HG02798 (cell line): ENCODE results near the gene GPT2.
"Not testable (repeated sequence)": the region's sequence is repeated elsewhere in the genome, so short reads cannot be mapped to it uniquely, and the experiment has no call there.

ENCODE experiments used
- ATAC-seq: cut with Tn5 transposase; IDR thresholded peaks from one replicate; pipeline ENCODE4 v1.9.1; 2021; ENCODE audit warnings: mild to moderate bottlenecking; ENCODE audit not compliant: unreplicated experiment, poor library complexity

GPT2 gene

DNA sequence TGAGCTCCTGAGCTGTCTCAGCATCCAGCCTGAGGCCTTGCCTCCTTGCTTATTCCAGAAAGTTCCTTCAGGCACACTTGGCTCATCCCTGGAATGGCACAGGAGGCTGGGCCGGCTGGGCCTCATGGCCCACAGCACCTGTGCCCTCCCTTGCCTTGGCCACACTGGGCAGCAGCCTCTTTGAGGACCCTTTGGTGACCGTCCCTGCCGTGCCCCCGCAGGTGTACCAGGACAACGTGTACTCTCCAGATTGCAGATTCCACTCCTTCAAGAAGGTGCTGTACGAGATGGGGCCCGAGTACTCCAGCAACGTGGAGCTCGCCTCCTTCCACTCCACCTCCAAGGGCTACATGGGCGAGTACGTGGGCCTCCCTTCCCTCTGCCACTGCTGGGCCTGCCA, 34.2 kb downstream of the GPT2 start:
- no peak for ATAC-seq

- peak; percentile 88 for ATAC-seq
Measured at GRCh38 chr16:46918905-46919792, 35.0 kb downstream of the GPT2 start.

GRCh38 chr16:46920402-46921068, 36.4 kb downstream of the GPT2 start:
- ATAC-seq, result no peak

DNA sequence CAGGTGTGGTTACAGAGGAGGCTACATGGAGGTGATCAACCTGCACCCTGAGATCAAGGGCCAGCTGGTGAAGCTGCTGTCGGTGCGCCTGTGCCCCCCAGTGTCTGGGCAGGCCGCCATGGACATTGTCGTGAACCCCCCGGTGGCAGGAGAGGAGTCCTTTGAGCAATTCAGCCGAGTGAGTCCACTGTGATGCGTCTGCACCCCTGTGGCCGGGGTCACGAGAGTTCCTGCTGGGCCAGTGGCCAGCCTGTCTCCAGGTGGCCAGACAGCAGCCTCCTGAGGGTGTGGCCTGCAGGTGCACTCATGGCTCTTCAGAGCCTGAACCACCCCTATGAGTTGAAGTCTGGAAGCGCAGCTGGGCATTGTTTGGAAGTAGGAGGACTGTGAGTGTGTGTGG, 38.1 kb downstream of the GPT2 start:
- no peak for ATAC-seq

DNA sequence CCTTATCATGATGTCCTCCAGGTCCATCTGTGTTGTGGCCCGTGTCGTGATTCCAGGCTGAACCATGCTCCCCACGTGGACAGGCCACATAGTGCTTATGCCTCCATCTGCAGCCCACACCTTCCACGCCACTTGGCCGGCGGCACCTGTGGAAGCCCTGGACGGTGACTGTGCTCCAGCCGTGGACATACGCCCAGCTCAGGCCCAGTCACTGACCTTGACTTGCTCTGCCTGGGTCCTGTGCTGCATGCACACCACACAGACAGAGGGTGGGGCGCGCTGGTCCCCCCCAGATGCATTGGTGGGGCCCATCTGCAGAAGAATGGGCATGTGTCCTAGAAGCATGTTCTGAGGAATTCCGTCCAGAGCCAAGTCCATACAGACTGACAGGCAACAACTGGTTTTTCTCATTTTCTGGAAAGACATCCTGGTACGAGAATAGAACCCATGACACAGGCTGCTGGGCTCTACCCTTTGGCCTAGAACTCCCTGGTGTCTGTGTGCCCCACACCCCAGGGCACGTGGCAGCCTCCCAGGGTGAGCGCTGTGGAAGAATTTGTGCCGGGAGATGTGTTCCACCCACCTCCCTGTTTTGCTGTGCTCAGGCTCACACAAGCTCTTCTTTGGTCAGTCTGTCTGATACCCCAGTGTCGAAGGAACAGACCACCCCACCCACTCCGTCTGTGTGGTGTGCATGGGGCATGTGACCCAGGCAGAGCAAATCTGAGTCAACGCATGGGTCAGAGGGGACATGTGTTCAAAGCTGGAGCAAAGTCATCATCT, 39.5 kb downstream of the GPT2 start:
- ATAC-seq, result no peak

DNA sequence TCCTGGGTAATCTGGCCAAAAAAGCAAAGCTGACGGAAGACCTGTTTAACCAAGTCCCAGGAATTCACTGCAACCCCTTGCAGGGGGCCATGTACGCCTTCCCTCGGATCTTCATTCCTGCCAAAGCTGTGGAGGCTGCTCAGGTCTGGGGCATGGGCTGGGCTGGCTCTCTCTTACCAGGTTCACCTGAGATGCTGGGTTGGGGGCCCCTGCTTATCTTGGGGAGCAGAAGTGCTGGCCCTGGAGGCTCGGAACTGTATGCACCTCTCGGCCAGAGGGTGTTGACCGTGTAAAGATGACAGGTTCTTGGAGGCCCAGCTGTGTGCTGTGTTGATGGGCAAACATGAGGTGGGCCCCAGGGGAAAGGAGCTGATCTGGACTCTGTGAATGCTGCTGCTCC, 40.2 kb downstream of the GPT2 start:
- ATAC-seq, result no peak

GRCh38 chr16:46926470-46927225, 42.5 kb downstream of the GPT2 start:
- no peak for ATAC-seq

GRCh38 chr16:46927273-46927672, 43.1 kb downstream of the GPT2 start:
- ATAC-seq, result no peak

- no peak for ATAC-seq
Measured at GRCh38 chr16:46928811-46929210, 44.6 kb downstream of the GPT2 start.

GRCh38 chr16:46929378-46930332, 45.5 kb downstream of the GPT2 start:
- ATAC-seq, result peak; percentile 73

DNA sequence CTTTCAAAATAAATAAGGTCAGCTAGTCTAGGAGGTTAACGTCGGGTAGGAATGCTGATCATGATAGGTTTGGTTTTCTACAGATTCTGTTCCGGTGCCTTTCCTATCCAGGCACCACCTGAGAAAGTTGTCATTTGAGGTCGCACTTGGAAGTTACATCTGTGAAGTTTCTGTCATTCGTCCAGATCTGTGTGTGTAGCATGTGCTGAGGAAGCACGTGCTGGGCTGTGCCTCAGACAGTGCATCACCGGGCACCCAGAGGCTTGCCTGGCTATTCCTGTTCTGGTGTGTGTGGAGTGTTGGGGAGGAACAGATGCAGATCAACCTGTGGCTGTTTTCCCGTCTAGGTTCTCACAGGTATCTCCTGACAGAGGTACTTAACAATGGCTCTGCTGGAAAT, 46.7 kb downstream of the GPT2 start:
- ATAC-seq, result no peak

DNA sequence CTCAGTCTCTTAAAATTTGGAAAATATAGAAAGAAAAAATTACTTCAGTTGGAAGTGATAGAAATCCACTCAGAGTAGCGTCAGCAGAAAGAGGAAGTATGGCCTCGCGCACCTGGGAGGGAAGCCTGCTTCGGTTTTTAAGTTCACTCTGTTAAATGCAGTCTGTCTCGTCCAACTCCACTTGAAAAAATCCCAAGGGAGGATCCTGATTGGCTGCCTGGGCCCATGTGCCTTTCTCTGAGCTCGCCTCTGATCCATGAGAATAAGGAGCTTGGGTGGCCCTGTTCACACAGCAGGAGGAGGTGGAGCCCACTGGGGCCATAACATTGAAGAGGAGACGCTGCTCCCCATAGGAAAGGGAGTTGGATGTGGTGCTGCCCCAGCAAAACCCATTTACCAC, 48.6 kb downstream of the GPT2 start:
- peak; percentile 43 for ATAC-seq

DNA sequence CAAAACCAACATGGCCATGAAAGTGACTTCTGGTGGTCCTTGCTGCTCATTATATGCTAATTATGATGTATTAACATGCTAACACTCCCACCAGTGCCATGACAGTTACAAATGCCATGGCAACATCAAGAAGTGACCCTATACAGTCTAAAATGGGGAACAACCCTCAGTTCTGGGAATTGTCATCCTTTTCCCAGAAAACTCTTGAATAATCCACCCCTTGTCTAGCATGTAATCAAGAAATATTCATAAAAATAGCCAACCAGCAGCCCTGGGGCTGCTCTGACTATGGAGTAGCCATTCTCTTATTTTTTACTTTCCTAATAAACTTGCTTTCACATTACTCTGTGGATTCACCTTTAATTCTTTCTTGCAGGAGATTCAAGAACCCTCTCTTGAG, 53.4 kb downstream of the GPT2 start:
- ATAC-seq, result no peak

DNA sequence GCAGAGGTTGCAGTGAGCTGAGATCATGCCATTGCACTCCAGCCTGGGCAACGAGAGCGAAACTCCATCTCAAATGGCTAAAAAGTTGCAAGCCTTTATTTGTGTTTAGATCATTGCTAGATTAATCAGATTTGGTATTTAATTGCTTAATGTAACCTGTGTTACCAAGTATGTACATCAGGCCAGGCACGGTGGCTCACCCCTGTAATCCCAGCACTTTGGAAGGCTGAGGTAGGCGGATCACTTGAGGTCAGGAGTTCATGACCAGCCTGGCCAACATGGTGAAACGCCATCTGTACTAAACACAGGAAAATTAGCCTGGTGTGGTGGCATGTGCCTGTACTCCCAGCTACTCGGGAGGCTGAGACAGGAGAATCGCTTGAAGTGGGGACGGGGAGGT, 60.6 kb downstream of the GPT2 start:
- not testable (repeated sequence) for ATAC-seq

DNA sequence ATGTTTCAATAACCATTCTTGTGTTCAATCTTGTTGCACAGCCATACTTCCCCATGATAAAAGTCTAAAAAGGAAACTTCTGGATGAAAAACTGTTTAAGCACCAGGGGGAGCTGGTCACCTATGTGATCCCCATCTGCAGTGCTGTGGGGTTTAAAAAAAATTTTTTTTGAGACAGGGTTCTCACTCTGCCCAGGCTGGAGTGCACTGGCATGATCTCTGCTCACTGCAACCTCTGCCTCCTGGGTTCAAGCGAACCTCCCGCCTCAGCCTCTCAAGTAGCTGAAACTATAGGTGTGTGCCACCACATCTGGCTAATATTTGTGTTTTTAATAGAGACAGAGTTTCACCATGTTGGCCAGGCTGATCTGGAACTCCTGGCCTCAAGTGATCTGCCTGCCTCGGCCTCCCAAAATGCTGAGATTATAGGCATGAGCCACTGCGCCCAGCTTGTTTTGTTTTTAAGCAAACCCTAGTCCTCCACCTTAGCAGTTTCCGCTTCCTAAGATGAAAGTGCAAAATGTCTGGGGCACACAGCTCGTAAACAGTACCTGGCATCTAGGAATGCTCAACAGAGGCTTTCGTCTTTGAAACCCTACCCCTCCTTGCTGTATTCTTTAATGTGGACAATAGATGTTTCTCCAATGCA, 63.9 kb downstream of the GPT2 start:
- peak; percentile 73 for ATAC-seq

GRCh38 chr16:46948548-46949166, 64.5 kb downstream of the GPT2 start:
- no peak for ATAC-seq

DNA sequence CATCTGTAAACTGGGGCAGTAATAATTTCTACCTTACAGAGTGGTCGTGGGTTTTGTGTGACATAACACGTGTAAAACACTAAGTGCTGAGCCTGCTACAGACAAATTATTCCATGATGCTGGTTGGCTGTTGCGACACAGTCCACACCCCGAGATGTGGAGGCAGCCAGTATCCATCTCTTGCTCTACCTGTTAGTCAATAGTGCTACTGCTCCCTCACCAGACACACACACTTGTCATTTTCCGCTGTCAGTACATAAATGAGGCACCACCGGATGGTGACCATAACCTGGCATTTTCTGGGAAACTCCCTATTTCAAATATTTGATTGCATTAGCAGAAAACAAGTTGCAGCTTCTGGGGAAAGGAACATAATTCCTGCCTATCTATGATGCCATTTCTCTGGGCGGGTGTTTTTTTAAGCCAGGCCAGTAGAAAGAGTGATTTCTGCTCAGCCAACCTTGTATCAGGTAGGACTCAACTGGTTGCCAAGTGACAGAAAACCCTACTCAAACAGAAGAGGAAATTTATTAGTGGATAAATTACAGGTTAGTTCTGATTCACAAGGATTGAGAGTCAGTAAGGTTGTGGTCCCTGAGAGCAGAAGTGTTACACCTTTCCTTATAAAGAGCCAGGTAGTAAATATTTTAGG, 65.2 kb downstream of the GPT2 start:
- ATAC-seq, result no peak

- ATAC-seq, result no peak
Measured at GRCh38 chr16:46950009-46950408, 65.8 kb downstream of the GPT2 start.
